ENCODE measurements around the gene TFIP11. TPM values are rescaled to one million over a fixed set of nuclear protein-coding genes. Genes with fewer than 3 reads are reported as not detected.

TFIP11 gene
- total and polyA plus RNA-seq, 9 of the 15 experiments (the other 6 are each of a cell fraction or from before 2014, with no cell fraction given), result 11.5 to 38.1 (median 25.2) TPM

- TF ChIP-seq HDAC1 (IDR thresholded peaks at IDR 0.05) (no peak), SAFB (IDR thresholded peaks at IDR 0.05; ENCODE audit: borderline replicate concordance, low read depth, low read length) (no peak), IRF2 (CRISPR knock-in tag; IDR thresholded peaks at IDR 0.05) (no peak)
These were observed 40.2 kb upstream of the TFIP11 start (continued) for GRCh38 chr22:26552466-26552865.

DNA sequence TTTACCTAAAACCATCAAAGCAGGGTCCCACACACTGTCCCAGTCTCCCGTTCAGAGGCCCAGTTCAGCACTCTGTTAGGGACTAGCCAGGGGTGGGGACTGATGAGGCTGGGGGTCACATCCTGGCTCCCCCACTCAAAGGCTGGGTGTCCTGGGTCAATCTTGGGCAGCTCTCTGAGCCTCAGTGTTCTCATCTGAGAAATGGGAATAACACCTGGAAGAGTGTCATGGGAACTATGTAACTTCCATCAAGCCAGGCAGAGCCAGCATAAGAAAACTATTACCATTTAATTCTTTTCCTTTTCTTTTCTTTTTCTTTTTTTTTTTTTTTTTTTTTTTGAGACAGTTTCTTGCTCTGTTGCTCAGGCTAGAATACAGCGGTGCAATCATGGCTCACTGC lies 39.3 kb upstream of the TFIP11 start:
- BruUV-seq (replicated peaks), result no TSS peak
- in situ Hi-C loops (cut with MboI) (no loop called here), intact Hi-C loops (cut with micrococcal nuclease) (no loop called here)
- no peak overlapping the region for H2AFZ ChIP-seq (ENCODE audit: low read depth, low read length)
- ATAC-seq, result no peak
- no peak overlapping the region; a peak in 1 of 4 replicates for H3K9ac ChIP-seq (ENCODE audit: insufficient read depth in 1 of 2, low read depth in 2 of 2, low read length in 2 of 2)
- TF ChIP-seq SRSF9 (IDR thresholded peaks at IDR 0.05; ENCODE audit: borderline replicate concordance, low read depth, low read length) (no peak), RBM25 (IDR thresholded peaks at IDR 0.05; ENCODE audit: low read depth, low read length, severe bottlenecking) (peak; percentile 55)
- CTCF ChIA-PET (ENCODE audit: low intra/inter-chr PET ratio), result no interaction called here
- H3K4me2 ChIP-seq (ENCODE audit: insufficient read depth, low read length), result no peak overlapping the region
- H3K36me3 ChIP-seq (ENCODE audit: control insufficient read depth, insufficient read depth, low read length), result peaks cover 66% of the 10 kb centered on the region
- POLR2A ChIA-PET, result no interaction called here
- H4K20me1 ChIP-seq (replicated peaks; ENCODE audit: control insufficient read depth, insufficient read depth, low read length), result peaks cover 25% of the 10 kb centered on the region
- 100% methylated on average over 2 of the region's 2 CpGs for WGBS (ENCODE audit: insufficient coverage, low coverage, missing lambda C conversion rate)
- peaks cover 91% of the 10 kb centered on the region for H3K79me2 ChIP-seq (ENCODE audit: control insufficient read depth, insufficient read depth, low read length)
- no peaks in the 10 kb centered on the region for H3K27me3 ChIP-seq (ENCODE audit: control insufficient read depth in 2 of 2, insufficient read depth in 2 of 2, low read length in 2 of 2)
- peaks cover 9% of the 10 kb centered on the region for H3K9me1 ChIP-seq (ENCODE audit: control insufficient read depth, insufficient read depth, low read length)
- no peak overlapping the region for H3K4me3 ChIP-seq
- H3K27ac ChIP-seq (ENCODE audit: extremely low read depth, low read depth, low read length), result no peak overlapping the region
- FAIRE-seq, result no peak
- DNase-seq (ENCODE audit: extremely low read depth in 1 of 4, low spot score in 3 of 4), result no peak
- H3K4me1 ChIP-seq (replicated peaks in 1 of 2; ENCODE audit: control insufficient read depth in 2 of 2, insufficient read depth in 2 of 2, low read length in 2 of 2), result peaks cover 0 to 8% of the 10 kb centered on the region in 2 experiments; a peak in 2 of 5 replicates
- no peaks in the 10 kb centered on the region for H3K9me3 ChIP-seq (replicated peaks; ENCODE audit: control insufficient read depth, insufficient read depth, low read depth, low read length)
